ENCODE results near the gene IFIT2. TPM values are rescaled to one million over a fixed set of nuclear protein-coding genes. Genes with fewer than 3 reads are reported as not detected.
"Not testable (repeated sequence)": the region's sequence is repeated elsewhere in the genome, so short reads cannot be mapped to it uniquely, and the experiment has no call there.

IFIT2 gene
- total RNA-seq, 1 donor from 2014 or later = not detected

DNA sequence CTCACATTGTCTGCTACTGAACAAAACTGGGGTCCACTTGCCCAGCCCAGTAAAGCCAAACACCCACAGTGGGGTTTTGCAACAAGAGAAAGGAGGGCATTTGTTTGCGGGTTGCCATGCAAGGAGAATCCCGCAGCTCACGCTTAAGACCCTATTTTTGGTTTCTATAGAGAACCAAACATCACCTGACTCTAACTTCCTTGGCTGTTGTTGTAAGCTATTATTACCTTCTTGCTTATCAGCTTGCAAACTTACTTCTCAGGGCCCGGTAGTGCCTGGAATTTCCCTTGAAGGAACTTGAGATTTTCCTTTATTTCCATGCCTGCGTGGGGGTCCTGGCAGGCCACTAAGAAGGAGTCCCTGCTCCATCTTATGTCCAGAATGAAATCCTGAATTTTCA lies 46.6 kb downstream of the IFIT2 start:
- no peak overlapping the region for H3K4me3 Mint-ChIP-seq (ENCODE audit: unreplicated experiment)
- no peaks in the 10 kb centered on the region for H3K36me3 Mint-ChIP-seq (ENCODE audit: unreplicated experiment)
- H3K9me3 Mint-ChIP-seq (ENCODE audit: unreplicated experiment) = no peaks in the 10 kb centered on the region
- DNase-seq = no peak
- no peak overlapping the region for H3K27ac Mint-ChIP-seq (ENCODE audit: unreplicated experiment)
- peaks cover 8% of the 10 kb centered on the region for H3K4me1 Mint-ChIP-seq (ENCODE audit: low read depth, unreplicated experiment)
- TF ChIP-seq, protein P1, sequence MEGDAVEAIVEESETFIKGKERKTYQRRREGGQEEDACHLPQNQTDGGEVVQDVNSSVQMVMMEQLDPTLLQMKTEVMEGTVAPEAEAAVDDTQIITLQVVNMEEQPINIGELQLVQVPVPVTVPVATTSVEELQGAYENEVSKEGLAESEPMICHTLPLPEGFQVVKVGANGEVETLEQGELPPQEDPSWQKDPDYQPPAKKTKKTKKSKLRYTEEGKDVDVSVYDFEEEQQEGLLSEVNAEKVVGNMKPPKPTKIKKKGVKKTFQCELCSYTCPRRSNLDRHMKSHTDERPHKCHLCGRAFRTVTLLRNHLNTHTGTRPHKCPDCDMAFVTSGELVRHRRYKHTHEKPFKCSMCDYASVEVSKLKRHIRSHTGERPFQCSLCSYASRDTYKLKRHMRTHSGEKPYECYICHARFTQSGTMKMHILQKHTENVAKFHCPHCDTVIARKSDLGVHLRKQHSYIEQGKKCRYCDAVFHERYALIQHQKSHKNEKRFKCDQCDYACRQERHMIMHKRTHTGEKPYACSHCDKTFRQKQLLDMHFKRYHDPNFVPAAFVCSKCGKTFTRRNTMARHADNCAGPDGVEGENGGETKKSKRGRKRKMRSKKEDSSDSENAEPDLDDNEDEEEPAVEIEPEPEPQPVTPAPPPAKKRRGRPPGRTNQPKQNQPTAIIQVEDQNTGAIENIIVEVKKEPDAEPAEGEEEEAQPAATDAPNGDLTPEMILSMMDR (IDR thresholded peaks at IDR 0.05; ENCODE audit: partially characterized antibody, unreplicated experiment) = no peak
- H3K27me3 Mint-ChIP-seq (ENCODE audit: unreplicated experiment) = peaks cover 2% of the 10 kb centered on the region

- peaks cover 8% of the 10 kb centered on the region for H3K4me1 Mint-ChIP-seq (ENCODE audit: low read depth, unreplicated experiment)
- no peak for DNase-seq
Observed at GRCh38 chr10:89348975-89349374, 47.1 kb downstream of the IFIT2 start.

DNA sequence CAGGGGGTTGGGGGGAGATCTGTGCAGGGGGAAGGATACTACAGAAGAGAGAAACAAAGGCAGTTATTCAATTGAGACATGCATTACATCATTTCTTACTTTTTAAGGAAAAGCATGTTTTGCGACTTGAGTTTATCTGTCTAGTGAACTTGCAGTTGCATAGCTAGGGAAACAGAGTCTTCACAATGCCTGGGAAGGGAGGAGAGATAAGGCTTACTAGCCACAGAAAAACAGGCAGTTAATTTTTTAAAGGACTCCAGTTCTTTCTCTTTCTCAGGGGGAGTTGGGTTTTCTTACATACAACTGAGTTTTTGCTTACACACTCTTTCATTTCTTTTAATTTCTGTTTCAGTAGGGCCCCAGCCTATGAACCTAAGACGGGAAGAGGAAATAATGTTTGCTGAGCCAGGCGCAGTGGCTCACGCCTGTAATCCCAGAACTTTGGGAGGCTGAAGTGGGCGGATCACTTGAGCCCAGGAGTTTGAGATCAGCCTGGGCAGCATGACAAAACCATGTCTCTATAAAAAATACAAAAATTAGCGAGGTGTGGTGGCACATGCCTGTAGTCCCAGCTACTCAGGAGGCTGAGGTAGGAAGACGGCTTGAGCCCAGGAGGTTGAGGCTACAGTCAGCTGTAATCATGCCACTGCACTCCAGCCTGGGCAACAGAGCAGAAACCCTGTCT lies 48.9 kb downstream of the IFIT2 start:
- not testable (repeated sequence) for H3K36me3 Mint-ChIP-seq (ENCODE audit: unreplicated experiment); DNase-seq; H3K9me3 Mint-ChIP-seq (ENCODE audit: unreplicated experiment); H3K4me3 Mint-ChIP-seq (ENCODE audit: unreplicated experiment); H3K27me3 Mint-ChIP-seq (ENCODE audit: unreplicated experiment); H3K27ac Mint-ChIP-seq (ENCODE audit: unreplicated experiment); H3K4me1 Mint-ChIP-seq (ENCODE audit: low read depth, unreplicated experiment)

More at GRCh38 chr10:89348975-89349374, 47.1 kb downstream of the IFIT2 start:
- H3K36me3 Mint-ChIP-seq (ENCODE audit: unreplicated experiment) = no peaks in the 10 kb centered on the region
- no peak overlapping the region for H3K27ac Mint-ChIP-seq (ENCODE audit: unreplicated experiment)
- no peak overlapping the region for H3K4me3 Mint-ChIP-seq (ENCODE audit: unreplicated experiment)
- H3K27me3 Mint-ChIP-seq (ENCODE audit: unreplicated experiment) = peaks cover 2% of the 10 kb centered on the region
- H3K9me3 Mint-ChIP-seq (ENCODE audit: unreplicated experiment) = no peaks in the 10 kb centered on the region
- TF ChIP-seq, protein P1 (IDR thresholded peaks at IDR 0.05; ENCODE audit: partially characterized antibody, unreplicated experiment) = no peak

DNA sequence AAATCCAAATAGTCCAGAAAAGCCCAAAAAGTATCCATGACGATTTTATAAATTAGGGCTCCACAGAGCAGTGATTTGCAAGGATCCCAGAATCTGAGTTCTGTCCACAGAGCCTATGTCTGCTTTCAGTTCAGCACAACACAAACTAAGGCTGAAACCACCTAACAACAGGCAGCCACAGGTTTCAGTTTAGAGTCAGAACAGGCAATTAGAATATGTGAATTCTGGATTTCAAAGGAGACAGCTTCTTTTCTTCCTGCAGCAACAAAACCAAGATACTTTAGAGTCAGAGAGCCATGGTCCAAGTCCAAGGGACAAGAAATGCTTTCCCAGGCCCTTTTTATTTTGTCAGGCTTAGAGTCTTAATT lies 49.5 kb downstream of the IFIT2 start:
- H3K9me3 Mint-ChIP-seq (ENCODE audit: unreplicated experiment) = no peaks in the 10 kb centered on the region
- H3K27ac Mint-ChIP-seq (ENCODE audit: unreplicated experiment) = no peak overlapping the region
- no peaks in the 10 kb centered on the region for H3K36me3 Mint-ChIP-seq (ENCODE audit: unreplicated experiment)
- peaks cover 2% of the 10 kb centered on the region for H3K27me3 Mint-ChIP-seq (ENCODE audit: unreplicated experiment)
- DNase-seq = no peak
- peaks cover 6% of the 10 kb centered on the region for H3K4me1 Mint-ChIP-seq (ENCODE audit: low read depth, unreplicated experiment)
- TF ChIP-seq, protein P1 (IDR thresholded peaks at IDR 0.05; ENCODE audit: partially characterized antibody, unreplicated experiment) = no peak
- H3K4me3 Mint-ChIP-seq (ENCODE audit: unreplicated experiment) = no peak overlapping the region

GRCh38 chr10:89351780-89352597 lies 50.1 kb downstream of the IFIT2 start:
- peaks cover 3% of the 10 kb centered on the region for H3K4me1 Mint-ChIP-seq (ENCODE audit: low read depth, unreplicated experiment)
- H3K27ac Mint-ChIP-seq (ENCODE audit: unreplicated experiment) = no peak overlapping the region
- no peak overlapping the region for H3K4me3 Mint-ChIP-seq (ENCODE audit: unreplicated experiment)

More at GRCh38 chr10:89351780-89352597, 50.1 kb downstream of the IFIT2 start:
- peaks cover 2% of the 10 kb centered on the region for H3K27me3 Mint-ChIP-seq (ENCODE audit: unreplicated experiment)
- DNase-seq = no peak
- no peaks in the 10 kb centered on the region for H3K36me3 Mint-ChIP-seq (ENCODE audit: unreplicated experiment)
- TF ChIP-seq, protein P1 (IDR thresholded peaks at IDR 0.05; ENCODE audit: partially characterized antibody, unreplicated experiment) = no peak
- H3K9me3 Mint-ChIP-seq (ENCODE audit: unreplicated experiment) = no peaks in the 10 kb centered on the region
